K562 (cell line): Measurements from ENCODE around the gene ARMC7. TPM values are rescaled to one million over a fixed set of nuclear protein-coding genes. Genes with fewer than 3 reads are reported as not detected.

Experiments used
- CBFA2T3 ChIP-seq: fragments of 450-650 bp; IDR thresholded peaks from 2 replicates; pipeline ENCODE4 v1.6.1; 2017
- CXXC5 ChIP-seq: fragments of 250-450 bp; sonication (Bioruptor Pico); IDR thresholded peaks from 2 replicates; pipeline ENCODE4 v1.8.0; 2022; ENCODE audit warnings: inconsistent platforms, mild to moderate bottlenecking, moderate library complexity
- EGR1 ChIP-seq: fragments of 450-650 bp; conservative IDR thresholded peaks from 2 replicates; pipeline ENCODE4 v1.6.1; 2017; ENCODE audit warnings: mild to moderate bottlenecking
- HNRNPLL ChIP-seq: fragments of 200-400 bp; formaldehyde crosslinking; IDR thresholded peaks from 2 replicates; pipeline ENCODE4 v1.6.1; 2017; ENCODE audit warnings: low read length, low read depth, mild to moderate bottlenecking; ENCODE audit not compliant: poor library complexity, severe bottlenecking
- MYNN ChIP-seq, 2 experiments: sonication (generic); formaldehyde crosslinking in 1 of 2; IDR thresholded peaks; 2 replicates each; pipeline versions ENCODE4 v1.5.0 to v1.6.1; 2016 to 2020; ENCODE audit warnings: antibody characterized with exemption in 1 of 2, missing genetic modification reagents in 1 of 2
- NR2C1 ChIP-seq, 2 experiments: fragments of 450-650 bp; IDR thresholded peaks; 2 replicates each; pipeline ENCODE4 v1.6.1; 2017; ENCODE audit warnings: mild to moderate bottlenecking in 2 of 2, antibody characterized with exemption in 1 of 2, inconsistent platforms in 1 of 2, missing compliant biosample characterization in 1 of 2, missing genetic modification characterization in 1 of 2
- NR2F6 ChIP-seq: fragments of 450-650 bp; formaldehyde crosslinking; IDR thresholded peaks from 2 replicates; pipeline ENCODE4 v1.4.0; 2020; ENCODE audit warnings: mild to moderate bottlenecking
- PHF8 ChIP-seq: fragments of 200-600 bp; sonication (generic); IDR thresholded peaks from 2 replicates; pipeline ENCODE4 v1.6.1; 2012; ENCODE audit warnings: mixed run types, mild to moderate bottlenecking, inconsistent platforms, low read length, moderate library complexity, borderline replicate concordance
- SIRT6 ChIP-seq: IDR thresholded peaks from one replicate; pipeline ENCODE4 v1.6.1; 2012; ENCODE audit warnings: low read depth, mild to moderate bottlenecking, control low read depth, inconsistent platforms, low read length, moderate library complexity
- STAT5A ChIP-seq: IDR thresholded peaks from 2 replicates; pipeline ENCODE4 v1.6.1; 2012; ENCODE audit warnings: low read length, inconsistent platforms, borderline replicate concordance
- TAF15 ChIP-seq: fragments of 200-400 bp; formaldehyde crosslinking; IDR thresholded peaks from 2 replicates; pipeline ENCODE4 v1.6.1; 2017; ENCODE audit warnings: mild to moderate bottlenecking, low read depth, low read length, moderate library complexity
- YBX1 ChIP-seq: fragments of 450-650 bp; IDR thresholded peaks from 2 replicates; pipeline ENCODE4 v1.7.1; 2016; ENCODE audit warnings: mild to moderate bottlenecking
- ZNF561 ChIP-seq: fragments of 450-650 bp; formaldehyde crosslinking; conservative IDR thresholded peaks from 2 replicates; pipeline ENCODE4 v1.4.0; 2020; ENCODE audit warnings: mild to moderate bottlenecking, moderate library complexity
- ZNF644 ChIP-seq: fragments of 200-800 bp; sonication (Bioruptor generic); IDR thresholded peaks from 2 replicates; pipeline ENCODE4 v1.6.1; 2016; ENCODE audit warnings: low read depth, missing genetic modification characterization, missing compliant biosample characterization
- polyA plus RNA-seq, 8 experiments: library from polyadenylated mRNA; depleted of rRNA in 4 of 8; stranded (reverse) in 5 of 8; unstranded in 3 of 8; fragments of >200 nt; fragmentation: Nextera tagmentation in 2 of 8; fragmentation: Illumina TruSeq in 1 of 8; extraction: Ambion mirVana in 2 of 8; extraction: Trizol in 1 of 8; gene quantifications; 2 replicates each; pipeline versions ENCODE4 v1.2.1 to v1.2.3, GENCODE V29; 2011 to 2014; ENCODE audit warnings: inconsistent platforms in 1 of 8, missing spikeins in 1 of 8
- total RNA-seq, 7 experiments: library from RNA; depleted of rRNA in 6 of 7; stranded (reverse); fragments of >200 nt in 6 of 7; fragmentation: Illumina TruSeq in 2 of 7; extraction: Trizol in 2 of 7; gene quantifications; 2 replicates each; pipeline versions ENCODE4 v1.2.1 to v1.2.3, GENCODE V29; 2011 to 2021; ENCODE audit warnings: low replicate concordance in 1 of 7
- TF ChIP-seq, protein P1 (sequence below): fragments of 250-450 bp; sonication (Bioruptor Pico); IDR thresholded peaks from 2 replicates; pipeline ENCODE4 v1.5.0; 2021; ENCODE audit warnings: mild to moderate bottlenecking, moderate library complexity
- TF ChIP-seq, protein P2 (sequence below): fragments of 250-450 bp; sonication (Bioruptor Pico); IDR thresholded peaks from 2 replicates; pipeline ENCODE4 v1.5.0; 2021
- TF ChIP-seq, protein P3 (sequence below): sonication (generic); formaldehyde crosslinking; IDR thresholded peaks from 2 replicates; pipeline ENCODE4 v1.8.0; 2023; ENCODE audit warnings: mild to moderate bottlenecking, missing genetic modification reagents

ARMC7 gene
- total and polyA plus RNA-seq, 9 of the 15 experiments (the other 6 are each of a cell fraction or from before 2014, with no cell fraction given): 1.4 to 15.2 (median 5.9) TPM

DNA sequence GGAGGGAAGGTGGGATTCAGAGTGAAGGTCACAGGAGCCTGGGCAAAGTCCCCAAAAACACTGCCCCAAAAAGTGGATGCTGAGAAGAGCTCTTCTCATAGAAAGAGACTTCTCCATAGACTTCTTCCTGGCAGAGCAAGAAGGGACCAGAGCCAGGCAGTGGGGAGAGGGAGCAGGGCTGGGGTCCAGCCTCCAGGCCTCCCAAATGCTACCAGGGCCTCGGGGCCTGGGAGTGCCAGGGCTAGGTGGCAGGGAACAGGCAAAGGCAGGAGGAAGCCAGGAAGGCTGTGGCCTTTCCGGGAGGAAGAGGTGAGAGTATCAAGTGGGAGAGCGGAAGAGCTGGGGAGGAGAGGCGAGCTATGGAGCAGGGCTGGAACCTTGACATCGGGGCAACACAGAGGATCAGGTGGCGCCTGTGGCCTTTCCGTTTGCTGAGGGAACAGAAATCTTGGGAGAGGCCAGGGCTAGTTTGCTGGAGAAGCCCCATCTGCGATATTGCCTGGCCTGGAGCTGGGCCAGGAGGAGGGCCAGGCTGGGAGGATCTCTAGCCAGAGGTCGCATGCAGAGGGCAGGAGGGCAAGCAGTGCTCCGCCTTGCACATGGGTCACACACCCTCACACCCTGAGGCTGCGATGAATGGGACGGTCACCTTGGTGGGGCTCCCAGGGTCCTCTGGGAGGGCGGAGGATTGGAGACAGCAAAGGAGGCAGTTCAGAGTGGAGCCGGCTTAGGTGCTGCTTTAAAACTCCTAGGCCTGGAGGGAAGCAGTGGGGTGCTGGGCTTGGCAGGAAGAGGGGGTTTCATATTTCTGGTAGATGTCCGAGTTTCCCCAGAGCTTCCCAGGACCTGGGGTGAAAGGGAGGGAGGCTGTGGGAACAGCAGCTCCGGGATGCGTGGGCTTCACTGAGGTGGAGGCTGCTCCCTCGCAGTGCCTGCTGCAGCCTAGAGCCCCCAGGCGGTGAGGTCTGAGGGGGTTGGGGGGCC, 18.6 kb upstream of the ARMC7 start (continued):
- TF ChIP-seq NR2C1 (IDR thresholded peaks at IDR 0.05) (peak; percentile 35; the same call in 1 of the 2 replicates), NR2C1 (tag; IDR thresholded peaks at IDR 0.05) (peak; percentile 17; the same call in 1 of the 2 replicates), ZNF644 (0 out of 2 replicates have a peak, but pooled peaks have one; percentile 35), MYNN (IDR thresholded peaks at IDR 0.05) (0 out of 2 replicates have a peak, but pooled peaks have one; percentile 25), MYNN (CRISPR knock-in tag; IDR thresholded peaks at IDR 0.05) (no peak), TAF15 (no peak), ZNF561 (CRISPR knock-in tag) (no peak), YBX1 (no peak), SIRT6 (no peak), EGR1 (peak; percentile 39; the same call in 1 of the 2 replicates), CBFA2T3 (no peak), CXXC5 (0 out of 2 replicates have a peak, but pooled peaks have one; percentile 43), NR2F6 (CRISPR knock-in tag) (no peak), PHF8 (peak; percentile 18; the same call in 1 of the 2 replicates), HNRNPLL (no peak), STAT5A (no peak)
- TF ChIP-seq, protein P1, sequence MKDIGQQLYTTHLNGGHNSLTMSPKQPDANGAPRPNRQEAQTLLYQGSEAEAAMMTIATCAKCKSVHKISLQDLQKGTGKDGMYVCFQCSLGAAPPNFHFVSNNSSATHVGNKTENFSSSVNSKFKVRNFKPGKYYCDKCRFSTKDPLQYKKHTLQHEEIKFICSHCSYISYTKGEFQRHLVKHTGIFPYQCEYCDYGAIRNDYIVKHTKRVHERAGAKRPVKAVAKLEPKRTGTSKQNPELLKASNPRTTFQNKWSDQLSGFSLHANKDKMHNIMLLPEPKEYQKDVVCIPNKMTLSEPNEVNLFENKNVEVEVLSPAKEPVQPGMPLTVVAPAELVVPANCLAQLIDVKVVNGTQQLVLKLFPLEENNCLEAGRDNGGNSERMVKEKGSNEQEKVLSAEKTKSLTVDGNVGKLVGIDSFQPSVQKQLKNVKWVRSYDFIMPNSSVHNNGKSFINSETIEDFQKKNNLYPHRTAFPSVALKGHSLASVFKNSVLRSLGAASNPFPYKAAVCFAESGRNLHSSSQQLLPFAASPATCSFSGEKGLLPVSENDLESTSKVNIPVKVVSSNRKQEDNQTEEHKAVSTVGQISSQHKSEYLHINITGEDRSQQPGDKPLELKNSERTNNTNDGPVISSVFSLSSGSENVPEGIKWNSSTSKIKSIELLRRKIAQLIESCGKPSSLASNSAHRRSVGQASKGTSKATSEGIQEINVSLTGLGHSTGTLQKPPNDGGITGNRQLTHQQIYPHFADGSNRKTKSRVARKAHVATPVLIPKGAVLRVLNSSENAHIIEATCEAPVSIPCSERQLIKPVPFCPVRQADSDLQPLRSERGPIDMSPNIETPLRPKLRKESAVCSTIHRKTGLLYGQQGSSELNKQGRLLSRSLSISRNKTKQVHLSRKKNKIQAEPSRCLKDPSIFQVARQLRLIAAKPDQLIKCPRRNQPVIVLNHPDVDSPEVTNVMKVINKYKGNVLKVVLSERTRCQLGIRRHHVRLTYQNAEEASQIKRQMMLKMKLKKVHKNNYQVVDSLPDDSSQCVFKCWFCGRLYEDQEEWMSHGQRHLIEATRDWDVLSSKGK (CRISPR knock-in tag): no peak
- TF ChIP-seq, protein P2, sequence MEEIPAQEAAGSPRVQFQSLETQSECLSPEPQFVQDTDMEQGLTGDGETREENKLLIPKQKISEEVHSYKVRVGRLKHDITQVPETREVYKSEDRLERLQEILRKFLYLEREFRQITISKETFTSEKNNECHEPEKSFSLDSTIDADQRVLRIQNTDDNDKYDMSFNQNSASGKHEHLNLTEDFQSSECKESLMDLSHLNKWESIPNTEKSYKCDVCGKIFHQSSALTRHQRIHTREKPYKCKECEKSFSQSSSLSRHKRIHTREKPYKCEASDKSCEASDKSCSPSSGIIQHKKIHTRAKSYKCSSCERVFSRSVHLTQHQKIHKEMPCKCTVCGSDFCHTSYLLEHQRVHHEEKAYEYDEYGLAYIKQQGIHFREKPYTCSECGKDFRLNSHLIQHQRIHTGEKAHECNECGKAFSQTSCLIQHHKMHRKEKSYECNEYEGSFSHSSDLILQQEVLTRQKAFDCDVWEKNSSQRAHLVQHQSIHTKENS (CRISPR knock-in tag): no peak
- TF ChIP-seq, protein P3, sequence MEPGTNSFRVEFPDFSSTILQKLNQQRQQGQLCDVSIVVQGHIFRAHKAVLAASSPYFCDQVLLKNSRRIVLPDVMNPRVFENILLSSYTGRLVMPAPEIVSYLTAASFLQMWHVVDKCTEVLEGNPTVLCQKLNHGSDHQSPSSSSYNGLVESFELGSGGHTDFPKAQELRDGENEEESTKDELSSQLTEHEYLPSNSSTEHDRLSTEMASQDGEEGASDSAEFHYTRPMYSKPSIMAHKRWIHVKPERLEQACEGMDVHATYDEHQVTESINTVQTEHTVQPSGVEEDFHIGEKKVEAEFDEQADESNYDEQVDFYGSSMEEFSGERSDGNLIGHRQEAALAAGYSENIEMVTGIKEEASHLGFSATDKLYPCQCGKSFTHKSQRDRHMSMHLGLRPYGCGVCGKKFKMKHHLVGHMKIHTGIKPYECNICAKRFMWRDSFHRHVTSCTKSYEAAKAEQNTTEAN: no peak
